NCI-H774 (cell line): ENCODE results near the gene MYRF.
A peak's percentile ranks its signal among the peaks of the same experiment; 100 is the strongest.

Experiments used
- DNase-seq: peaks from one replicate; lab custom pipeline; 2025; lab: John Stamatoyannopoulos, UW

MYRF gene

DNA sequence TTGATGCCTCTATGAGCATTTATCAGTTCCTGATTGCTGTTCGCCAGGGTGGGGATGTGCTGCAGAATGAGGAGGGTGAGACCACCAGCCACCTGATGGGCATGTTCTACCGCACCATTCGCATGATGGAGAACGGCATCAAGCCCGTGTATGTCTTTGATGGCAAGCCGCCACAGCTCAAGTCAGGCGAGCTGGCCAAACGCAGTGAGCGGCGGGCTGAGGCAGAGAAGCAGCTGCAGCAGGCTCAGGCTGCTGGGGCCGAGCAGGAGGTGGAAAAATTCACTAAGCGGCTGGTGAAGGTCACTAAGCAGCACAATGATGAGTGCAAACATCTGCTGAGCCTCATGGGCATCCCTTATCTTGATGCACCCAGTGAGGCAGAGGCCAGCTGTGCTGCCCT, 43.0 kb downstream of the MYRF start:
- no peak for DNase-seq

DNA sequence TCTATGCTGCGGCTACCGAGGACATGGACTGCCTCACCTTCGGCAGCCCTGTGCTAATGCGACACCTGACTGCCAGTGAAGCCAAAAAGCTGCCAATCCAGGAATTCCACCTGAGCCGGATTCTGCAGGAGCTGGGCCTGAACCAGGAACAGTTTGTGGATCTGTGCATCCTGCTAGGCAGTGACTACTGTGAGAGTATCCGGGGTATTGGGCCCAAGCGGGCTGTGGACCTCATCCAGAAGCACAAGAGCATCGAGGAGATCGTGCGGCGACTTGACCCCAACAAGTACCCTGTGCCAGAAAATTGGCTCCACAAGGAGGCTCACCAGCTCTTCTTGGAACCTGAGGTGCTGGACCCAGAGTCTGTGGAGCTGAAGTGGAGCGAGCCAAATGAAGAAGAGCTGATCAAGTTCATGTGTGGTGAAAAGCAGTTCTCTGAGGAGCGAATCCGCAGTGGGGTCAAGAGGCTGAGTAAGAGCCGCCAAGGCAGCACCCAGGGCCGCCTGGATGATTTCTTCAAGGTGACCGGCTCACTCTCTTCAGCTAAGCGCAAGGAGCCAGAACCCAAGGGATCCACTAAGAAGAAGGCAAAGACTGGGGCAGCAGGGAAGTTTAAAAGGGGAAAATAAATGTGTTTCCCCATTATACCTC, 43.6 kb downstream of the MYRF start:
- DNase-seq: no peak

DNA sequence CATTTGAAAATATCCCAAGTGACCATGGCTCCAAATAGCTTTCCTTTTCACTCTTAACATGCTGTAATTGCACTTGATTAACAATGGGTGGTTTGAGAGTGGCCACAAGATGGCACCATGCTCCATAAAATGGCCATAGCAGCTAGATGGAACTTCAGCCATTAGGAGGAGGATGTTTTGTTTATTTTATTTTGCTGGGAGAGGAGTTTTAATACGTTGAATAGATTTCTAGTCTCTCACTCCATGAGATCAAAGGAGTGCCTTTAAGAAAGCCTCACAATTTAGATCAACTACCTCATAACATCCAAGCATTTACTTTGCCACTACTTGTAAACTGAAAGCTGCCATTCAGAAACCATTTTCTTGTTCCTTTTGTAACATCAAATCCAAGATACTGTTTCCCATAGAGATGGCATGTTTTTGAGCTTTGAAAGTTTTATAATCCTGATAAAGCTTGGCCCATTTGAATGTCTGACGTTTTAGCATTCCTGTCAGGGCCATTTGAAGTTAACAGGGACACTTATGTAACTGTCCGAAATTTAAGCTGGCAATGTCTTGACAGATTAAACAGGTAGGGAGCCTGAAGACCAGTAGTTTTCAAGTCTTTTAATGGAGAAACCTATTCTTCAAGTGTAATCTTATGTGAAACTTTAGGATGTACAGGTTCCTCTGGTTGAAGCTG, 45.0 kb downstream of the MYRF start:
- DNase-seq: peak; percentile 68

DNA sequence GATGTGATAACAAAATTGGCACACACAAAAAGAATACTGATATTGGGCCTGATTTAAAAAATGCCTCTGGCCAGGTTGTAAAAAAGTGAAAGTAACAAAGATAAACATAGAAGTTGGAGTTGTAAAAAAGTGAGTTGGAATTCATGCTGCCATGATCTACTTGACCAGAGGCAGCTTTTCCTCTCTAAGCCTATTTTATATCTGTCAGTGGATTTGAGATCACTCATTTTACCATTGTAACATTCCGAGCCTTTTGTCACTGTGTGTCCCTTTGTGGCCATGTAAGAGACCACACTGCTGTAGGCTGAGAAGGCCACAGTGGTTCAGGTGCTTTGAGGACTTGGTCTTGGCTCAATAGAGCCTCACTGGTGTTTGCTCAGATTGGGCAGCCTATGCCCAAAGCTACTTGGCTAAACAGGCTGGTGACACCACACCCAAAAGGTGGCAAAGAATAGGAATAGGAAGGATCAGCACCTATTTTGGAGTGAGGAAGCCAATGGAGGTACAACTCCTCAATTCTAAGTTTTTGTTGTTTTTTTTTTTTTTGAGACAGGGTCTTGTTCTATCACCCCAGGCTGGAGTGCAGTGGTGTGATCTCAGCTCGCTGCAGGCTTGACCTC, 47.3 kb downstream of the MYRF start:
- no peak for DNase-seq

DNA sequence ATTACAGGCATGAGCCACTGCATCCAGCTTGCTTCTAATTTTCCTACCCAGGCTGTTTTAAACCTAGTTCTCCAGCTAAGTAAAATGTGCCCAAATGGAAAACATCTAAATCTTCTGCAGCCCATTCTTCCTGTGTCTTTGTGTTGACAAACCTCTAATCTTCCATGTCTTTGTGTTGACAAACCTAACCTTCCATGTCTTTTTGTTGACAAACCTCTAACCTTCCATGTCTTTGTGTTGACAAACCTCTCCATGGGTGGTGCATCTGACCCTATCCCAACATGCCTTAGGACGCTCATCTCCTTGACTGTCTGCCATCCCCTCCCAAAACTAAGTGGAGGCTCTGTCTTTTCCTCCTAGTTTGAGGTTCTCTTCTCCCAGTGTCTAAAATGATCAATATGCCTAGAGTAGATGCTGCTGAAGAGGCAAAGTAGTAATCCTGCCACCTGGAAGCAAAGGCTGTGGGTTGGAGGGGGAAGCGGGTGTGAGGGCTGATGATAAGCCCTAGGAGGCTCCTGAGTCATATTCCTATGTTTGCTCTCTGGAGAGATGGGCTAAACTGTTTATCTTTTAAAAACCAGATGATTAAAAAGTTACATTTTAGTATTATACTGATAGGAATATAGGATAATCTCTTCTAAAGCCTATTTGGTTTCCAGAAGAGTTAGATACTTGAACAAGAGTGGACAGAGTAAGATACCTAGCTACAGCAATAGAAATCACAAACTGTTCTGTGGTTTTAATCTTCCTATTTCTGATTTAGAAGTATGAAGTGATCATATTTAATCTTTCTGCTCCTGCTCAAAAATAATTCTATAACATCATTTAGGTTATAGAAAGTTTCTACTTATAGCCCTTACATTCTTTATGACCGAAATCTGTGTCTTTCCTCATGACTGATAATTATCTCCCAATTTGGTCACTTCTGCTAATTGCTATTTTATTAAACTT, 48.2 kb downstream of the MYRF start:
- no peak for DNase-seq

DNA sequence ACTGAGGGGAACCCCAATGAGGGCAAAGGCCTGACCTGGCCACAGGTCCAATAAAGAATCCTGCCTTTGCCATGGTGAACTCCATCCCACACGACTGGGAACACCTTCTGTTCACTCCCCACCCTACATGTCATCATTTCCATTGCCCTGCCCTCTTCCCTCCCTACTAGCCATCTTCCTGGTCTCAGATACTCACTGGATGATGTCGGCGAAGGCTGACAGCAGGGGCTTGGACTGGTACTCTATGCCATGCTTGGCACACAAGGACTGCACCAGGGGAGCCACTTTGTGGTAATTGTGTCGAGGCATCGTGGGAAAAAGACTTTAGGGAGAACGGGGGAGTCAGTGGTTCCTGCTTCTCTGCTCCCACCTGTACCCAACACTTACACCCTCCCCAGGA, 50.2 kb downstream of the MYRF start:
- DNase-seq: no peak

DNA sequence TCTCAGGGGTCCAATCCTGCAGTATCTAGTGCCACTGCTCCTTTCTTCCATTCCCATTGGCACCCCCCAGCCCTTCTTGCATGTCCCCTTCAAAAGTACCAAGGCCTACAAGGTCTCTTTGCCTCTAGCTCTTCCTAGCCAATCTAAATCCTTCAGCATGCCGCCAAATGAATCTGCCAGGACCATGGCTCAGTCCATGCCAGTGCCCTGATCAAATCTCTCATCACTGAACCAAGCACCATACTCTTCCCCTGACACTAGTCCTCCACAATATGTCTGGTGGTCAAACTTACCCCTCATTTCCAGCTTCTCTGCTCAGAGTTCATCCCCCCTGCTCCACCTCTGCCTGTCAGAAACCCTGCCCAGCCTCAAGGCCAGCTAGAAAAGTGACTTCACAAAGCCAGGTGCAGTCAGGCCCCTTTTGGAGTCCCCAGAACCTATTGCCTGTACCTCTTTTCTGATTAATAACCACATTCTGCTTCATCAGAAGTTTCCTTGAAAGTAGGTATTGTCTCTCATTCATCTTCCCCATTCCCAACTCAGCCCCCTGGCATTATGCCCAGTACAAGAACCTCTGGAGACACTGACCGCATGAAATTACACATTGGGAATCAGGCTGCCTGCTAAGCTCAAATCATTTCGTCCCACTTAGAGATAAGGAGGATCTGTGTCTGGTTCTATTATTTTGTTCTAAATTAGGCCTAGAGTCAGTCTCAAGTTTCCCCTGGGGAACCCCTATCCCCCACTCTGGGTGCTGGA, 51.6 kb downstream of the MYRF start:
- DNase-seq: no peak

DNA sequence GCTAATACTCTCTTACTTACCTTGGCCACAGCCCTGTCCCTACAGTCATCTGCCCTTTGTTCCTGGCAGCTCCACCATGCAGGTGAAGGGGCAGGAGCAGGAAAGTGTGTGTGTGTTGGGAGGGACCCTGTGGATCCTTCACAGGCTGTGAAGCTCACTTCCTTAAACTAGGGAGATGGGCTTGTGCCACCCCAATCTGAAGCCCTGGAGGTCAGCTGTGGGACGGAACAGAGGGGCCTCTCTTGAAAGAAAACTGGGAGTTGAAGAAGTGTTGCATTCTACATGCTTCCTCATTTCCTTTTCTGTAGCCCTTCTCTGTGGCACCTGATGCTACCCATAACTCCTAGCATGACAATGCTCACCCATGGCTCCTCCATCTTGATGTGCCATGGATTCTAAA, 52.7 kb downstream of the MYRF start:
- no peak for DNase-seq

DNA sequence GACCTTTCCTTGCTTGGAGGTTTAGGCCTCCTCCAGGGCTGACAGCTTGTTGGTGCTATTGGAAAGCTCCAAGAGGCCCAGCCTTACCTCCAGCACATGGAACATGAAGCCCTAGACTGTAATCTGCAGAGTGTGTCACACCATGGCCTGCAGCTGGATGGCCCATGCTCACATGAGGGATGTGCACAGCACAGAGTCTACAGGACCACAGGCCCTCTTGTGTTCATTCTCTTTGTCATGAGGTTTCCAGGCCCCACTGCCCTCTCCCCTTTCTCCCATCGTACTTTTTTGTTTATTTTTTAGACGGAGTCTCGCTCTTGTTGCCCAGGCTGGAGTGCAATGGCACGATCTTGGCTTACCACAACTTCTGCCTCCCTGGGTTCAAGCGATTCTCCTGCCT, 54.3 kb downstream of the MYRF start:
- no peak for DNase-seq

DNA sequence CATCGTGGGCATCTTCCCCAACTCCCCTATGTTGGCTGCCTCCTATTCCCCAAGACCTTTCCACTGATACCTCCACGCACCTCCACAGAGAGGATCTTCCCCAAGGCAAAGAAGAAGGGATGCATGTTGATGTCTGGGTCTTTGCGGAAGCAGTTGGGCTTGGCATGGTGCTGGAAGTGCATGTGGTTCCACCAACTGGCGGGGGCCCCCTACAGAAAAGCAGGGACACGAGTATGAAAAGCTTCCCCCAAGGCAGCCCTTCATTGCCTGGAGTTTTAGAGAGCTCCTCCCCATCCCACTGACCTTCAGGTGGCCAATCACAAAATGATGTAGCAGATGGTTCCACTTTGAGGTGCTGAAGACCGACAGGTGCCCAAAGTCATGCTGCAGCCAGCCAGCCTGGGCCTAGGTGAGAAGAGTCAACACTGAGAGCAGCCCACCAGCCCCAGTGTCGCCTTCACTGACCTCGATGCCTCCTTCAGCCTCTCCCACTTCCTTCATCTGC, 58.3 kb downstream of the MYRF start:
- DNase-seq: no peak

DNA sequence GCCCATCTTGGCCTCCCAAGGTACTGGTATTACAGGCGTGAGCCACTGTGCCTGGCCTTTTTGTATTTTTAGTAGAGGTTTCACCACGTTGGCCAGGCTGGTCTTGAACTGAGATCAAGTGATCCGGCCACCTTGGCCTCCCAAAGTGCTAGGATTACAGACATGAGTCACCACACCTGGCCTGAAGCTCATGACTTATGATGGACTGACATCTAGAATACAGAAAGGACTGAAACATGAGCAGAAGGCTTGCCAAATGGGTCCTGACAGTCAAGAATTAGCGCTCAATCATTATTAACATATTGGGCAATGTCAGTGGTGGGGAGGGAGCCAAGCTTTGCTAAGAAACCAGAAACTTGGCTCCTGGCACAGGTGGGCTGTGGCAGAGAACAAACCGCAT, 59.4 kb downstream of the MYRF start:
- DNase-seq: no peak

DNA sequence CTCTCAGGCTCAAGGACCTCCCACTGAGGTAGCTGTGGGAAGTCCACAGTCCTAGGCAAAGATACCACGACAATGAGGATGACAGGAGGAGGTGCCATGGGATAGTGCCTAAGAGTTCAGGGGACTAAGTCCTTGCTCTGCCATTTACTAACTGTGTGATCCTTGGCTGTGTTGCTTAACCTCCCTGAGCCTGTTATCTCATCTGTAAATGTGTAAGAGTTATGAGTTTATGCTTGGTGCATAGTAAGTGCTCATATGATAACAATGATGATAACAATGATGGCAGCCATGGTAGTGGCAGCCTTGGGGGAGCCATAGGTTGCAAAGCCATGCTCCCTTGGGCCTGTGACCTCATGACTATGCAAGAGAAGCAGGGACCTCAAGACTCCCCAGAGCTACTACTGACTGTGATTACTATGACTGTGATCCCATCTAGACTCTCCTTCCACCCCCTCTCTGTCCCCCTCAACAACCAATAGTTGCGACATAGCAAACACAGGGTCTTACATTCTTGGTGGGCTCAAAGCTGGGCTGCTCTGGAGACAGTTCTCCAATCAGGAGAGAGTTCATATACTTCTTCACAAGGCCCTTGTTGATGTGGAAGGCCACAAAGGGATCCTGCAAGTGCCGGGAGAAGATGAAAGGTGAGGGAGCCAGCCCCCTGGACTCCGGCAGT, 60.4 kb downstream of the MYRF start:
- DNase-seq: no peak

DNA sequence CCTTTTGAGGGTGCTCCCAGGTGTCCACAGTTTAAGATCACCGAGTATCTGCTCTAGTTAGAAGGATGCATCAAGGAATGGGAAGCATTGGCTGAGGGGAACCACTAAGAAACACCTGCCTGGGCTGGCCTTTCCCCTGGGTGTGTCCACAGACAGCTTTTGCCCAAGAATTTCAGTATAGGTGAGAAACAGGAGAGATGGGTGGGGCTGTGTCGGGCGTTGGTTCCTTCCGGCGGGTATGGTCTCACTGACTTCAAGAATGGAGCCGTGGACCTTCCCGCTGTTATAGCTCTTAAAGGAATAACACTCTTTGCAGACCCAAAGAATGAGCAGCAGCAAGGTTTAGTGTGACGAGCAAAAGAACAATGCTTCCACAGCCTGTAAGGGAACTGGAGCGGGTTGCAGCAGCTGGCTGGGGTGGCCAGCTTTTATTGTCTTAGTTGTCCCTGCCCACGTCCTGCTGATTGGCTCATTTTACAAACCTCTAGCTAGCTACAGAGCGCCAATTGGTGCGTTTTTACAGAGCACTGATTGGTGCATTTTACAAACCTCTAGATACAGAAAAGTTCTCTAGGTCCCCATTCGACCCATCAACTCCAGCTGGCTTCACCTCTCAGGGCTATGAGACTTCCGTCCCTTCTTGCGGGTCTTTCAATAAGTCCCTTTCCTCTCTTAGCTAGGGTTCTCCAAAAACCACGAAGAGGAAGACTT, 62.0 kb downstream of the MYRF start:
- peak; percentile 46 for DNase-seq

DNA sequence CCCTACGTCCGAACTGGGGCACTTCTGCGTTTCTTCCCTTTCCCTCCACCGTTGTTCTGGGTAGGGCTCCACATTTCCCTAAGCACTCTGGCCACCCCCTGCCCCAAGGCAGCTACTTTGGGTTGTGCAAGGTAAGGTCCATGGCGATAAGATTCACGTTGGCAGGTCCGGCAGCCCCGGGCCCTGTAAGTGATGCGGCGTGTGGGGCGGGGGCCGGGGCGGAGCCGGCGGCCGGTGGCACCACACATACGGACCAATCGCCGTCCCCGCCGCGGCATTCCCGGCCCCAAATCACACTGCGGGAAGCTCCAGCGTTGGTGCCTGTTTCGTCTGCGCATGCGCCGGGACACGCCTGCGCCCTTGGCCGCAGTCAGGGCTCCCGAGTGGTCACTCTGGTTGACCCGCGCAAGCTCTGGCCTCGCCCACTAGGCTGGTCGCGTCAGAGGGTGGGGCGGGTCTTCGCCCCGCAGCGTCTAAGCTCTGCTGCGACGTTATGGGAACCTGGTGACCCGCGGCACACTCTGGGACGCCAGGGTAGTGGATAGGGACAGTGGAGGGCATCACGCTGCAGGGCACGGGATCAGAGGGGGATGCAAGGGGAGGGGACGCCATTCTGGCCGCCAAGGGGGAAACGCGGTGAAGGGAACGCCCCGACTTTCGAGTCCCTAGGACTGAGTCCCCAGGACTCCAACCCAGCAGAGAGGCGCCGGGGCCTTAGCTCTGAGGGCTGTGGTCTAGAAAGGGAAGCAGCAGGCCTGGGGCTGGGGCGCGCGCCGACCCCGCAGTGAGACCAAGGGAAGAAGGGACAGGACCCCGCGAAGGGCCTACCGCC, 62.7 kb downstream of the MYRF start:
- peak; percentile 99 for DNase-seq

DNA sequence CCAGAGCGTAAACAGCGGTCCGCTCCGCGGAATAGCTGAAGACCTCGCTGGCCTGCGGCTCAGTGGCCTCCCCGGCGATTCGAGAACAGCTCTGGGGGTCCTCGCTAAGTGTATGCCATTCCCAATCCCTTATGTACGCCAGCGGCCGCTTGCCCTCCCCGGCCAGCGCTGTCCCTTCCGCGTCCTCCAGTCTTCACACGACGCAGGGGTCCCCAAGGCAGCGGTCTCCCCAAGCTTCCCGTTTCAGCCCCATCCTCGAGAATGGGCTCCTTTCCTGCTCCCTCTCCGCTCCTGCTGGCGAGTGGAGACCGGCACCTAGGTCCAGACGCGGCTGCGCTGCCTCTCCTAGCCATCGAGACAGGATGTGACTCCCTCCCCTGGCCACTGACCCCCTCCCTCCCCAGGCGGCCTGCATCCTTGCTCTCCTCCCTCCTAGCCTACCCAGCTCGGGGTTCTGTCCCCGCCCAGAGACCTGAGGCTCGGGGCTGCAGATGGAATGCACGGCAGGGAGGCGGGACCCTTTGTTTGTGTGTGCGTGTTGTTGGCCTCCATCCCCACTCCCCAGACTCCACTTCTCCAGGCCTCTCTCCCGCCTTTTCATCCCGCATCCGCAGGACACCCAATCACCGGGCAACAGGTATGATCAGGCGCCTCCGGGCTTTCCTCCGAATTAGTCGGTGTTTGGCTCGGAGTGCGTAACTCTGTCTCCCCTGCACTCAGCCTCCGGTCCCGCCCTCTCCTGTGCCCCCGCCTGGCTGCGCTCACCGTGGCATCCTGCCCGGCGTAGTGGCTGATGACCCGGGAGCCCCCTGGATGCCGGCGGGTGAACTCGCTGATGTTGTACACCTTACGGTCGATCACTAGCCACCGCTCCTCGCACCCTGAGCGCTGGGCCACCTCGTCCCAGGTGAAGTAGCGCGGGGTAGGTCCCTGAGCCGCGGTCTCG, 63.6 kb downstream of the MYRF start:
- peak; percentile 75 for DNase-seq

DNA sequence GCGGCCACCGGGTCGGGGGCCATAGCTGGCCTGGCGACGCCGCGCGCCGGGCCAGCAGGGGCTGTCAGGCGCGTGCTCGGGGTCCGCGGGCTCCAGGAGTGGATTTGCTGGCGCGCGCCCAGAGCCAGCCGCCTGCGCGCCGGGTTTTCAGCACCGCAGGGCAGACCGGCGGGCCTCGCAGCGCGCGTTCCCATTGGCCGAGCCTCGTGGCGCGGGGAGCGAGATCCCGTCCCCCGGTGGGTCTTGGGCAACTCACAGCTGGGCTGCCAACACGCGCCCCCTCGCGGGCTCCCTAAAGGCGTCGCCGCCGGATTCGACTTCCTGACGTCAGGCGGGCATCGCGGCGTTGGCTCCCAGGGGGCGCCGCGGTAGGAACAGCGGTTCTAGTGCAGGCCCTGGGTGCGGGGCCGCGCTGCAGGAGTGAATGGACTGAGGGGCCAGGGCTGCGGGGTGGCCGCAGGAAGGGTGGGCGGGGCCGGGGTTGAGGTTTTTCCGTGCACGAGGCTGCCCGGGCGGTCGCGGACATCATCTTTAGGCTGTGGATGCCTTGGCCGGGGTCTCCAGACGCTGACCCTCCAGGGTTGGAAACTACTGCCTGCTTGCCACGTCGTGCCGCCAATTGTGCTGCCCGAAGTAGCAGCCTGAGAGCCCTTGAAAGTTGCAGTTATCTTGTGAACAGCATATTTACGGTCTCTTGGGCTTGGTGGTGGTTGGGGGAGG, 64.5 kb downstream of the MYRF start, which contains the start of gene FADS1:
TSS of gene FADS1 (minus strand) at position 268 of the 720 bp plus-strand sequence. CDS start at position 194, 74 bp downstream.
- peak; percentile 96 for DNase-seq

DNA sequence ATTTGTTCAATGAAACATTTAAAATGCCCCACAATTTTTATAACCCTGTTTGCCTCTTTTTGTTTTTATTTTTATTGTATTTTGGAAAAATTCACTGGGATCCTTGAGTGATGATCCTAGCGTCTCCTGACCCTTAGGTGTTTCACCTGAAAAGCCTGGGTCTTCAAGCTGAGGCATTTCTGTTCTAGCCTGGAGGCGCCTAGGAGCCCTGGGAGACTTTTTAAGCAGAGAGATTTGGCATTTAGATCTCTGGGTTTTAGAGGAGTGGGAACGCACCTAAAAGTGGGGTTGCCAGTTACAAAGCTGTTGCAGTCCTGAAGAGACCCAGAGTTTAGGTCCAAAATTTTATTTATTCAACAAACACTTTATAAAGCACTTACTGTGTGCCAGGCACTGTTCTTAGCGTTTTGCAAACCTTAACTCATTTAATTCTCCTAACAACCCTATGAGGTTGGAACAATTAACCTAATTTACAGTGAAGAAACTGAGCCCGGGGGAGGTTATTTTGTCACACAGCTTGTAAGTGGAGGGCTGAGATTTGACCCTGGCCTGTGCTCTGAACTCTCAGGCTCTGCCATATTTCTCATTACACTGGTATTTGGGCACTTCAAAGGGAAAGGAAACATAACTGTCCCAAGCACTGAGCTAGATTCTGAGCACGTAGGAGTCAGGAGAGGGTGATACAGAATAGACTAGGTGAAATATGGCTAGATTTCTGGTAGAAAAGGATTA, 65.2 kb downstream of the MYRF start:
- no peak for DNase-seq
